PFSK-1 (cell line): ENCODE data around the gene GPRIN3.

ENCODE experiments used
- FOXP2 ChIP-seq: optimal IDR thresholded peaks from 2 replicates; pipeline ENCODE3; 2011; ENCODE audit warnings: borderline replicate concordance, control low read depth, inconsistent platforms; ENCODE audit not compliant: insufficient read depth; ENCODE audit errors: extremely low read length, extremely low read depth
- POLR2AphosphoS5 ChIP-seq: IDR thresholded peaks from 2 replicates; pipeline ENCODE4 v1.6.1; 2012; ENCODE audit warnings: low read depth, mild to moderate bottlenecking, control low read depth, low read length, moderate library complexity
- SIN3A ChIP-seq: IDR thresholded peaks from 2 replicates; pipeline ENCODE4 v1.6.1; 2012; ENCODE audit warnings: mild to moderate bottlenecking, low read length, moderate library complexity, borderline replicate concordance; ENCODE audit not compliant: insufficient read depth
- TAF1 ChIP-seq: IDR thresholded peaks from 2 replicates; pipeline ENCODE4 v1.6.1; 2012; ENCODE audit warnings: low read length, control low read depth, borderline replicate concordance; ENCODE audit not compliant: insufficient read depth
- TF ChIP-seq, protein P1 (sequence below), 2 experiments: IDR thresholded peaks; 2 replicates each; pipeline versions ENCODE4 v1.6.1 to v1.8.0; 2011 to 2012; ENCODE audit warnings: low read depth in 2 of 2, low read length in 2 of 2, control low read depth in 1 of 2, inconsistent platforms in 1 of 2, mild to moderate bottlenecking in 1 of 2, moderate library complexity in 1 of 2; ENCODE audit not compliant: insufficient read depth in 1 of 2

Gene GPRIN3

DNA sequence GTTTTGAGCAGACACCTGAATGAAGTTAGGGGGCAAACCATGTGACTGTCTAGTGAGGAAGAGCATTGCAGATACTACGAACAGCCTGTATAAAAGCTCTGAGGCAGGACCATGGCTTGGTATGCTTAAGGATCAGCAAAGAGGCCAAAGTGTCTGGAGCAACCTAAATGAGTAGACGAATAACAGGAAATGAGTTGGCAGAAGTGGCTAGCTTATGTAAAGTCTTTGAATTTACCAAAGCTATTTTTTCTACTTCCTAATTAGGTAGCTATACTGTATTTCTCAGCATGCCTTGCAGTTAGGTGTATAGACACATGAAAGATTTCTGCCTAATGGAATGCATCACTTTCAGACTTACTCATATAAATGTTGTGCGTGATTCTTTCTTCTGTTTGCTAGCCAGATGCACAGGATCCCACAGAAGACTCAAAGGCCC lies 9.3 kb upstream of the GPRIN3 start:
- TF ChIP-seq, protein P1, sequence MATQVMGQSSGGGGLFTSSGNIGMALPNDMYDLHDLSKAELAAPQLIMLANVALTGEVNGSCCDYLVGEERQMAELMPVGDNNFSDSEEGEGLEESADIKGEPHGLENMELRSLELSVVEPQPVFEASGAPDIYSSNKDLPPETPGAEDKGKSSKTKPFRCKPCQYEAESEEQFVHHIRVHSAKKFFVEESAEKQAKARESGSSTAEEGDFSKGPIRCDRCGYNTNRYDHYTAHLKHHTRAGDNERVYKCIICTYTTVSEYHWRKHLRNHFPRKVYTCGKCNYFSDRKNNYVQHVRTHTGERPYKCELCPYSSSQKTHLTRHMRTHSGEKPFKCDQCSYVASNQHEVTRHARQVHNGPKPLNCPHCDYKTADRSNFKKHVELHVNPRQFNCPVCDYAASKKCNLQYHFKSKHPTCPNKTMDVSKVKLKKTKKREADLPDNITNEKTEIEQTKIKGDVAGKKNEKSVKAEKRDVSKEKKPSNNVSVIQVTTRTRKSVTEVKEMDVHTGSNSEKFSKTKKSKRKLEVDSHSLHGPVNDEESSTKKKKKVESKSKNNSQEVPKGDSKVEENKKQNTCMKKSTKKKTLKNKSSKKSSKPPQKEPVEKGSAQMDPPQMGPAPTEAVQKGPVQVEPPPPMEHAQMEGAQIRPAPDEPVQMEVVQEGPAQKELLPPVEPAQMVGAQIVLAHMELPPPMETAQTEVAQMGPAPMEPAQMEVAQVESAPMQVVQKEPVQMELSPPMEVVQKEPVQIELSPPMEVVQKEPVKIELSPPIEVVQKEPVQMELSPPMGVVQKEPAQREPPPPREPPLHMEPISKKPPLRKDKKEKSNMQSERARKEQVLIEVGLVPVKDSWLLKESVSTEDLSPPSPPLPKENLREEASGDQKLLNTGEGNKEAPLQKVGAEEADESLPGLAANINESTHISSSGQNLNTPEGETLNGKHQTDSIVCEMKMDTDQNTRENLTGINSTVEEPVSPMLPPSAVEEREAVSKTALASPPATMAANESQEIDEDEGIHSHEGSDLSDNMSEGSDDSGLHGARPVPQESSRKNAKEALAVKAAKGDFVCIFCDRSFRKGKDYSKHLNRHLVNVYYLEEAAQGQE (IDR thresholded peaks at IDR 0.05; ENCODE audit: insufficient read depth in 1 of 2, low read depth in 2 of 2, low read length in 2 of 2): no peak
- no peak for TF ChIP-seq FOXP2
- TF ChIP-seq TAF1: no peak
- no peak for TF ChIP-seq POLR2AphosphoS5
- TF ChIP-seq SIN3A: no peak

- TF ChIP-seq FOXP2 (no peak), POLR2AphosphoS5 (no peak), SIN3A (no peak)
Measured at GRCh38 chr4:89316211-89316610, 8.6 kb upstream of the GPRIN3 start.

DNA sequence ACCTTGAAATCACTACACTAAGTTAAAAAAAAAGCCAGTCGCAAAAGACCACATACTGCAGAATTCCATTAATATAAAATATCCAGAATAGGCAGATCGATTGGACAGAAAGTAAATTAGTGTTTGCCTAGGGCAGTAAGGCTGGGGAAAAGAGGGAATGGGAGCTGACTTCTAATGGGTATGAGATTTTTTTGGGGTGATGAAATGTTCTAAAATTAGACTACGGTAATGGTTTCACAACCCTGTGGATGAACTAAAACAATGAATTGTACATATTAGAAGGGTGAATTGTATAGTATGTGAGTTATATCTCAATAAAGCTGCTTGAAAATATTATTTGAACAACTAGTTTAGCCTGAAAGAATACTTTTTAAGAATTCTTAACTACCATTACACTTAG lies 6.7 kb upstream of the GPRIN3 start:
- TF ChIP-seq TAF1: no peak
- TF ChIP-seq POLR2AphosphoS5: no peak
- TF ChIP-seq FOXP2: no peak
- TF ChIP-seq SIN3A: no peak
- TF ChIP-seq, protein P1 (IDR thresholded peaks at IDR 0.05; ENCODE audit: insufficient read depth in 1 of 2, low read depth in 2 of 2, low read length in 2 of 2): no peak

- TF ChIP-seq, protein P1 (IDR thresholded peaks at IDR 0.05; ENCODE audit: insufficient read depth in 1 of 2, low read depth in 2 of 2, low read length in 2 of 2): no peak
- no peak for TF ChIP-seq FOXP2
- no peak for TF ChIP-seq SIN3A
- TF ChIP-seq TAF1: no peak
- TF ChIP-seq POLR2AphosphoS5: no peak
Measured at GRCh38 chr4:89312066-89312465, 4.5 kb upstream of the GPRIN3 start.

DNA sequence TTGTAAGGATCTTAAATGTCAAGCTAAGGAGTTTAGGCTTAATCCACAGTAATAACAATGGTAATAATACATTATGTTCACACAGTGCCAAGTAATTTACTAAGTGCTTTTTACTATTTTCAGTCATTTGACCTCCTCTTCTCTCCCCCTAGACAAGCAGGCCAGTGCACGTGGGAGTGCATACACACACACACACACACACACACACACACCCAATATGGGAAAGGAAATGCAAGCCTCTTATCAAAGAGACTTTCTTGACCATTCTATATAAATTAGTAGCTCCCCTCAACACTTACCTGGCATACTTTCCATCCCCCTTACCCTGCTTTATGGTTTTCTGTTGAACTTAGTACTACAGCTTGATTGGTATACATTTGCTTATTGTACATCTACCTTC lies 3.8 kb upstream of the GPRIN3 start:
- TF ChIP-seq TAF1 (no peak), SIN3A (no peak)
- TF ChIP-seq, protein P1 (IDR thresholded peaks at IDR 0.05; ENCODE audit: insufficient read depth in 1 of 2, low read depth in 2 of 2, low read length in 2 of 2): no peak
